GM23248 (cell line): Measurements from ENCODE around the gene SIGMAR1.

Source experiments
- EZH2 ChIP-seq: fragments of 200-600 bp; sonication (generic); IDR thresholded peaks from 2 replicates; pipeline ENCODE4 v1.6.1; 2018; ENCODE audit warnings: antibody characterized with exemption, mild to moderate bottlenecking; ENCODE audit not compliant: insufficient read depth, poor library complexity, severe bottlenecking
- EZH2phosphoT487 ChIP-seq: fragments of 200-600 bp; sonication (generic); IDR thresholded peaks from 2 replicates; pipeline ENCODE4 v1.6.1; 2018; ENCODE audit warnings: antibody characterized with exemption, moderate library complexity, mild to moderate bottlenecking, low read depth; ENCODE audit not compliant: insufficient read depth

- TF ChIP-seq EZH2phosphoT487 (no peak), EZH2 (no peak)
These were observed 48.0 kb upstream of the SIGMAR1 start for GRCh38 chr9:34685591-34685990.
